Colonic mucosa (tissue), 4 donors: ENCODE results near the gene B4GALT1. TPM values are rescaled to one million over a fixed set of nuclear protein-coding genes. Genes with fewer than 3 reads are reported as not detected.

Experiments
- DNase-seq: peaks from one replicate; pipeline ENCODE4 v3.0.0-alpha.2; 2020
- H3K27ac ChIP-seq: fragments of 200-600 bp; one replicate; pipeline ENCODE4 v1.8.0; 2021
- H3K27me3 ChIP-seq: fragments of 200-600 bp; one replicate; pipeline ENCODE4 v1.8.0; 2021
- H3K36me3 ChIP-seq: fragments of 200-600 bp; one replicate; pipeline ENCODE4 v1.8.0; 2021
- H3K4me1 ChIP-seq: fragments of 200-600 bp; one replicate; pipeline ENCODE4 v1.8.0; 2021; ENCODE audit warnings: mild to moderate bottlenecking
- H3K4me3 ChIP-seq: fragments of 200-600 bp; one replicate; pipeline ENCODE4 v1.8.0; 2021
- H3K9ac ChIP-seq, 2 donors: one replicate each; pipeline ENCODE4 v1.7.0; 2013; ENCODE audit warnings: control low read depth in 2 of 2, low read depth in 2 of 2, low read length in 2 of 2
- H3K9me3 ChIP-seq: fragments of 200-600 bp; one replicate; pipeline ENCODE4 v1.8.0; 2021
- intact Hi-C: fragments of 100-400 bp; cut with DNase I; formaldehyde crosslinking; loops from one replicate; pipeline ENCODE4 v1.14.1; 2022
- total RNA-seq, 2 donors: library from RNA; stranded (reverse); fragmentation: NEBNext Ultra II Directional in 1 of 2; extraction: Animal tissue kit (Norgen Biotek cat#: 25700) in 1 of 2; gene quantifications; one replicate each; pipeline ENCODE4 v1.2.1, GENCODE V29; 2021
- TF ChIP-seq, protein P1 (sequence below): fragments of 200-600 bp; IDR thresholded peaks from one replicate; pipeline ENCODE4 v1.8.0; 2022; ENCODE audit warnings: antibody characterized with exemption, mild to moderate bottlenecking
- donor health status: healthy.
- donor health status: DM: no; HTN: no; CAD: no.
- donor health status: DM: no; HTN: no; CAD: no.

Gene B4GALT1
- total RNA-seq, 2 donors from 2014 or later = 76.9 to 78.7 TPM

DNA sequence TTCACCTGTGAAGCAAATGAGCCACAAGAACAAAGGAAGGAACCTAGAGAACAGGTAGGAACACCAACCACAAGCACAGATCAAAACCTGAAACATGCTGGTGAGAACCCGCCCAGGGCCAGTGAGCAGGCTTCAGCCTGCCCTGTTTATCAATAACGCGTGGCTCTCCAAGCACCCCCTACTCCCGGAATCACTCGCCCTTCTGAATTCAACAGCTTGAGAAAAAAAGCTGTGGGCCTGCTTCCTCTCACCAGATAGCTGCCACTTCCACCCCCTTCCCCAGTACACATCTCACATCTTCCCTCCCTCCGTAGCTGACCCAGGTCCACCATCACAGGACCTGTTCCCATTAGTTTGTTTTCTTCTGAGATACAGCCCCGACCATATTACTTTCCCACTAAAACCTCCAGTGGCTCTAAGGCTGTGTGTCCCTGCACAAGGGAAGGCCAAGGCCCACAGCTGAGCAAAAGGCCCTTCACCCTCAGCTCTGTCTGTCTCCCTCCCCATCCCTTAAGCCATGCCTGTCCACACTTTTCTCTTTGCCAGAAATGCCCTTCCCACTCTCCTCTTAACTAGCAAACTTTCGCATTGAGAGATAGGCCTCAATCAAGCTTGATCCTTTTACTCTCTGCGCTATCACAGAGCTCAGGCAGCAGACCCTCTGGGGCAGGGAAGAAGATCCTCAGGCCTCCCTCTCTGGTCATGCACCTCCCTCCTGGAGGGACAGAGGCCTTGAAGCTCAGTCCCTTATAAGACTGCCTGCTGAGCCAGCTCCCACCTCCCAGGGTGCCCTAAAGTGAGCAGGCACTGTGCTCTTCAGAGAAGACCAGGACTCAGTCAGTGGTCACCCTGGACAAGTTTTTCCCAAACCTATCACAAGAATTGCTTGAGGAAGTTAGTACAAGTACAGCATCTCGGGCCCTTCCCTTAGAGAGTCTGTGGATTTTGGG lies 30.1 kb downstream of the B4GALT1 start:
- TF ChIP-seq, protein P1, sequence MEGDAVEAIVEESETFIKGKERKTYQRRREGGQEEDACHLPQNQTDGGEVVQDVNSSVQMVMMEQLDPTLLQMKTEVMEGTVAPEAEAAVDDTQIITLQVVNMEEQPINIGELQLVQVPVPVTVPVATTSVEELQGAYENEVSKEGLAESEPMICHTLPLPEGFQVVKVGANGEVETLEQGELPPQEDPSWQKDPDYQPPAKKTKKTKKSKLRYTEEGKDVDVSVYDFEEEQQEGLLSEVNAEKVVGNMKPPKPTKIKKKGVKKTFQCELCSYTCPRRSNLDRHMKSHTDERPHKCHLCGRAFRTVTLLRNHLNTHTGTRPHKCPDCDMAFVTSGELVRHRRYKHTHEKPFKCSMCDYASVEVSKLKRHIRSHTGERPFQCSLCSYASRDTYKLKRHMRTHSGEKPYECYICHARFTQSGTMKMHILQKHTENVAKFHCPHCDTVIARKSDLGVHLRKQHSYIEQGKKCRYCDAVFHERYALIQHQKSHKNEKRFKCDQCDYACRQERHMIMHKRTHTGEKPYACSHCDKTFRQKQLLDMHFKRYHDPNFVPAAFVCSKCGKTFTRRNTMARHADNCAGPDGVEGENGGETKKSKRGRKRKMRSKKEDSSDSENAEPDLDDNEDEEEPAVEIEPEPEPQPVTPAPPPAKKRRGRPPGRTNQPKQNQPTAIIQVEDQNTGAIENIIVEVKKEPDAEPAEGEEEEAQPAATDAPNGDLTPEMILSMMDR = no peak
- Histone ChIP-seq H3K27me3 (no peaks in the 10 kb centered on the region), H3K36me3 (no peaks in the 10 kb centered on the region), H3K4me1 (peaks cover 3% of the 10 kb centered on the region), H3K27ac (no peak overlapping the region), H3K9me3 (no peaks in the 10 kb centered on the region), H3K4me3 (no peak overlapping the region), H3K9ac (no peak overlapping the region)
- no peak for DNase-seq
- intact Hi-C loops = no loop called here

DNA sequence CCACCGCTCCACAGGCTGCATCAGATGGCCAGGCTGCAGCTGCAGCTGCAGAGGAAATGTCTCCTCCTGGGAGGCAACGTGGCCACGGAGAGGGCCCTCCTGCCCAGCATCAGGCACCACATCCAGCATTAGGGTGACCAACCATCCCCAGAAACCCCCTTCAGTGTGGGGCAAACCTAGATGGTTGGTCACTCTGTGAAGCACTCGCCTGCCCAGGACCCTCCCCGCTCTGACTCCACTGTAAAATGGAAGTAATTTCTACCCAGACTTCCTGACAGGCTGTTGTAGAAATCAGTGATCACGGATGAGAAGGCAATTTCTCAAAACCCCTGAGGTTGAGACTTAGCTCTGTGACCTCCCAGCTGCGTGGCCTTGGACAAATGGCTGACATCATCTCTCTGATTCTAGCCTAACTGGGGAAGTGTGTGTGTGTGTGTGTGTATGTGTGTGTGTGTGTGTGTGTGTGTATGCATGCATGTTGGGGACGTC lies 31.6 kb downstream of the B4GALT1 start:
- Histone ChIP-seq H3K36me3 (no peaks in the 10 kb centered on the region), H3K9me3 (no peaks in the 10 kb centered on the region), H3K27ac (no peak overlapping the region), H3K4me1 (peaks cover 12% of the 10 kb centered on the region), H3K4me3 (no peak overlapping the region), H3K27me3 (no peaks in the 10 kb centered on the region), H3K9ac (no peak overlapping the region)
- no peak for DNase-seq
- intact Hi-C loops = no loop called here
- TF ChIP-seq, protein P1 = no peak

DNA sequence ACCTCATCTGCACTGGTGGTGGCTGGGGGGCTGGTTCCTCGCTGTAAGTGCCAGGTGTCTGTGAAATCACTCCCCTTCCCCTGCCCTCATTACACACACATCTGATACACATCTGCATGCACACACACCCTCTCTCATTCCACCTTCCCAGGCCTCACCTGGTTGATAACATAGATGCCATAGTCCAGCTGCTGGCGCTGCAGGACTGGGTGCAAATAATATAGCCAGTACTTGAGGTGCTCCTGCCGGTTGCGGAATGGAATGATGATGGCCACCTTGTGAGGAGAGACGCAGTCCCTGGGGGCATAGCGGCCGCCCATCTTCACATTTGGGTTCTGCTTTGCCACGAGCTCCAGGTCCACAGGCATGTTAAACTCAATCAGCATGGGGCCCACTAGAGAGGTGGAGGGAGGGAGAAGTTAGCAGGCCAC lies 32.1 kb downstream of the B4GALT1 start:
- TF ChIP-seq, protein P1 = no peak
- Histone ChIP-seq H3K9ac (no peak overlapping the region), H3K27ac (no peak overlapping the region), H3K4me3 (no peak overlapping the region), H3K9me3 (no peaks in the 10 kb centered on the region), H3K4me1 (peaks cover 14% of the 10 kb centered on the region), H3K27me3 (no peaks in the 10 kb centered on the region), H3K36me3 (no peaks in the 10 kb centered on the region)
- no peak for DNase-seq
- intact Hi-C loops = no loop called here

DNA sequence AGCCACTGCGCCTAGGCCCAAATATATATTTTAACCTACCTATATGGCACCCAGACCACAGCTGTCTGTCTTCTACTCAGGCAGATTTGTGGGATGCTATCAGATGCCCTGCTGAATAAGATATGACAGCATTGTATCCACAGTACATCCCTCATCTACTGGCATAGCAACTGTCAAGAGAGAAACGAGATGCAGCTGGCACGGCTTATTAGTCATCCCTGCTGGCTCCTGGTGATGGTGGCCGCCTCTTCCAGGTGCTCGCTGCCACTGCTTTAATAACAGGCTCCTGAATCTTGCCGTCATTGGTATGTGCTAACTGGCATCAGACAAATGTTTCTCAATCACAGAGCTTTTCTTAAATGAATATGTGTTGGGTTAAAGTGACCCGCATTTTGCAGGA lies 34.0 kb downstream of the B4GALT1 start:
- TF ChIP-seq, protein P1 = no peak
- Histone ChIP-seq H3K9me3 (no peaks in the 10 kb centered on the region), H3K27me3 (no peaks in the 10 kb centered on the region), H3K4me1 (peaks cover 26% of the 10 kb centered on the region), H3K36me3 (no peaks in the 10 kb centered on the region), H3K4me3 (no peak overlapping the region), H3K27ac (no peak overlapping the region), H3K9ac (no peak overlapping the region)
- intact Hi-C loops = no loop called here
- no peak for DNase-seq

DNA sequence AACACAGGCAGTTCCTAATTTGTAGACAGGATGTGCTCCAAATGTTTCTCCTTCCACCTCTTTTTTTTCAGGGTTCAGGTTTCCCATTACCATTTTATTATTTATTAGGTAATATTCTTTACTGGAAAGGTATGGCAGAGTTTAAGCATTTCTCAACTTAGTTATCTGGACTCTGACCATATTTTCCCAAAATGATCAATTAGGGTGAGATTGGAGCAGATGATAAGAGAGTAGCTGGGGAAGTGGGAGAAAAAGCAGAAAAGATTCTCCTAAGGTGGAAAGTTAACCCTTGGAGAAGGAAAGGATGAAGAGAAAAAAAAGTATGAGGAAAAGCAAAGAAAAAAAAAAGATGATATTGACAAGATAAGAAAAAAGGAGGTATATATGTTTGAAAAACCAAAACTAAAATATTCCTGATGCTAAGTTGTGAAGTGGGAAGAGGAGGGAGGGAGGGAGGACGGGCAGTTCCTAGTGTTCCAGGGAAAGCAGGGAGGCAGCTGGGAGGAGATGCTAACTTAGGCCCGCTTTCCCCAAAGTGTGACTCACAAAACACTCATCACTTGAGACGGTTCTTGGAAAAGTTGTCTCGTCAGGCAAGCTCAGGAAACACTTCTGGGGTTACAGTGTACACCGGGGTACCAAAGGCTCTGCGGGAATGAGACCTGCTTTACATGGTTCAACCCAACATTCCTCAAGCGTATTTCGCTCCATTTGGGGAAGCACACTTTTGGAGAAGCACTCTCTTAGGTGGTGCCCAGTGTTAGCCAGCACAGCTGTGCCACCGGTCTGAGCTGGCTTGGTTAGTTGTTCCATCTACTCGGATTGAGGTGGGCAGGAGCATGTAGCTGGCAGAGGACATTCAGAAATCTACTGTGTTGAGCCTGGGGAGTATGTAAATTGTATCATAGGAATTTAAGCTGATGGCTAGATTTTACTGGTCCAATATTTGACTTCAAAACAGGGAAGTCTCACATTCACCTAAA lies 35.1 kb downstream of the B4GALT1 start:
- H3K4me1 ChIP-seq = peaks cover 26% of the 10 kb centered on the region
- intact Hi-C loops = no loop called here
- TF ChIP-seq, protein P1 = no peak
- H3K27me3 ChIP-seq = no peaks in the 10 kb centered on the region
- no peak overlapping the region for H3K9ac ChIP-seq
- no peaks in the 10 kb centered on the region for H3K9me3 ChIP-seq
- H3K36me3 ChIP-seq = no peaks in the 10 kb centered on the region
- no peak for DNase-seq
- no peak overlapping the region for H3K4me3 ChIP-seq
- H3K27ac ChIP-seq = peak overlapping the region; percentile 64
